Right lobe of liver (tissue), 4 donors: Measurements from ENCODE around the gene LDLR.

Experiments used
- POLR2A ChIP-seq: fragments of 450-650 bp; IDR thresholded peaks from one replicate; pipeline ENCODE4 v1.6.1; 2017; ENCODE audit warnings: antibody characterized with exemption, mild to moderate bottlenecking
- TF ChIP-seq, protein P1 (sequence below), 4 donors: fragments of 200-600 bp in 3 of 4; fragments of 450-650 bp in 1 of 4; IDR thresholded peaks; one replicate each; pipeline versions ENCODE4 v1.5.1 to v1.8.0; 2016 to 2022; ENCODE audit warnings: antibody characterized with exemption in 4 of 4, mild to moderate bottlenecking in 2 of 4
- donor health status: DM: no; HTN: no; CAD: no.
- donor health status: DM: no; HTN: no; CAD: no.
- donor health status: DM: no; HTN: yes; CAD: no.

DNA sequence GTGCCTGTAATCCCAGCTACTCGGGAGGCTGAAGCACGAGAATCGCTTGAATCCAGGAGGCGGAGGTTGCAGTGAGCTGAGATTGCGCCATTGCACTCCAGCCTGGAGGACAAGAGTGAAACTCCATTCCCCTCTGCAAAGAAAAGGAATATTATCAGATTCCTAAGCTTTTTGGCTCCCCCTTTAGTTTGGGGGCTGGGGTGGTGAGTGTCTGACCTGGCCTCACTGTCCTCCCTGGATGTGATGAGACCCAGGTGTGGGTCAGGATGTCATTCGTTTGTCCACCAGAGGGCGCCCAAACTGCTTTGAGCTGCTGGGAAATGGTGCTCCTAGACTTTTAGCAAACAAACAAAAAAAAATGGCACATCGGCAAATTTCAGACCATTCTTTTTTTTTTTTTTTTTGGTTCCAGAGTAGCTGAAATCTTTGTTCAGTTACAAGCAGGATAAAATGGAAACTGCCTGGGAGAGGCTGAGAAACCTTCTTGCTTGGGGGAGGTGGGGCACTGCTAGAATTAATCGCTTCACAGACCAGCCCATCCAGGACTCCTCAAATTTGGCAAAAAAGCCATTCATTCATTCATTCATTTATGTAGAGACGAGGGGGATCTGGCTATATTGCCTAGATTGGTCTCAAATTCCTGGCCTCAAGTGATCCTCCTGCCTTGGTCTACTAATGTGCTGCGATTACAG lies 36.9 kb downstream of the LDLR start:
- TF ChIP-seq, protein P1, sequence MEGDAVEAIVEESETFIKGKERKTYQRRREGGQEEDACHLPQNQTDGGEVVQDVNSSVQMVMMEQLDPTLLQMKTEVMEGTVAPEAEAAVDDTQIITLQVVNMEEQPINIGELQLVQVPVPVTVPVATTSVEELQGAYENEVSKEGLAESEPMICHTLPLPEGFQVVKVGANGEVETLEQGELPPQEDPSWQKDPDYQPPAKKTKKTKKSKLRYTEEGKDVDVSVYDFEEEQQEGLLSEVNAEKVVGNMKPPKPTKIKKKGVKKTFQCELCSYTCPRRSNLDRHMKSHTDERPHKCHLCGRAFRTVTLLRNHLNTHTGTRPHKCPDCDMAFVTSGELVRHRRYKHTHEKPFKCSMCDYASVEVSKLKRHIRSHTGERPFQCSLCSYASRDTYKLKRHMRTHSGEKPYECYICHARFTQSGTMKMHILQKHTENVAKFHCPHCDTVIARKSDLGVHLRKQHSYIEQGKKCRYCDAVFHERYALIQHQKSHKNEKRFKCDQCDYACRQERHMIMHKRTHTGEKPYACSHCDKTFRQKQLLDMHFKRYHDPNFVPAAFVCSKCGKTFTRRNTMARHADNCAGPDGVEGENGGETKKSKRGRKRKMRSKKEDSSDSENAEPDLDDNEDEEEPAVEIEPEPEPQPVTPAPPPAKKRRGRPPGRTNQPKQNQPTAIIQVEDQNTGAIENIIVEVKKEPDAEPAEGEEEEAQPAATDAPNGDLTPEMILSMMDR (IDR thresholded peaks at IDR 0.05), result peak; percentile 65 to 81 (median 72)
- TF ChIP-seq POLR2A, result no peak
